DND-41 (cell line): ENCODE measurements around the gene F8.

Experiments used
- EZH2 ChIP-seq: IDR thresholded peaks from 3 replicates; pipeline ENCODE4 v1.6.1; 2012; ENCODE audit warnings: borderline replicate concordance, low read depth, mild to moderate bottlenecking, moderate library complexity, low read length, inconsistent platforms; ENCODE audit not compliant: severe bottlenecking
- TF ChIP-seq, protein P1 (sequence below): IDR thresholded peaks from 2 replicates; pipeline ENCODE4 v1.5.1; 2012; ENCODE audit warnings: borderline replicate concordance, low read length, moderate library complexity, mild to moderate bottlenecking; ENCODE audit not compliant: poor library complexity, severe bottlenecking; ENCODE audit errors: extremely low read depth

DNA sequence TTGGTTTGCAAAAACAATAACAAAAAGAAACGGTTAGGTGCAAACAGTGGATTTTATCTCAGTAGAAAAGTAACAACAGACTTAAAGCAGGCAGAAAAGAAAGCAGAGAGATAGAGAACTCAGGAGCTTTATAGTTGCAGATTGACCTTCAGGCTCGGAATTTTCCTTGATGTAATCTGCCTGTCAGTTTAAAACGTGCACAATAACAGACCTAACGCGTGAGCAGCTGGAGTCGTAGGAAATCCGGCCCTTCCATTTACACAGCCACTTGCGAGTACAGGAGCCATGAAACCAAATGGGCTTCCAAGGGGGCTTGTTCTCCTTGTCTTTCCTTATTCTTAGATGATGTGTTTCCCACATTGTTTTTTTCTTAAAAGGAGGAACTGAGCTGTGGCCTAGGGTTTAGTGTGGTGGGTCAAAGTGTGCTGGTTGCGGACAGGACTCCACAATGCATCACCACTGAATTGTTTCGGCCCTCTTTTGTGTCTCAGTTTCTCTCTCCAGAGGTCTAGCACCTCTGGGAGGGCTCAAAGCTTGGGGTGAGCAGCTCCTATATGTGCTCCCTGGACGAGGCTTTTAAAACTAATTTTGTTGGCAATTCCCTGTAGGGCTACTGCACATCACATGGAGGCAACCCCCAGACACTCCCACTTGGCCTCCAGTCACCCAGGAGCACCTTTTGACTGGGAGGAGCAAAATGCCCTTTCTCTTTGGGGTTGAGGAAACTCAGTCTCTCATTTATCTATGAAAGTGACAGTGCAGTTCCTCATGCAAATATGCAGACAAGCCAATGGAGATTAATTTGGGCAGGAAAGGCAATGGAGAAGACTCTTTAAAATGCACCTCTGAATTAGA, 203.4 kb downstream of the F8 start:
- TF ChIP-seq, protein P1, sequence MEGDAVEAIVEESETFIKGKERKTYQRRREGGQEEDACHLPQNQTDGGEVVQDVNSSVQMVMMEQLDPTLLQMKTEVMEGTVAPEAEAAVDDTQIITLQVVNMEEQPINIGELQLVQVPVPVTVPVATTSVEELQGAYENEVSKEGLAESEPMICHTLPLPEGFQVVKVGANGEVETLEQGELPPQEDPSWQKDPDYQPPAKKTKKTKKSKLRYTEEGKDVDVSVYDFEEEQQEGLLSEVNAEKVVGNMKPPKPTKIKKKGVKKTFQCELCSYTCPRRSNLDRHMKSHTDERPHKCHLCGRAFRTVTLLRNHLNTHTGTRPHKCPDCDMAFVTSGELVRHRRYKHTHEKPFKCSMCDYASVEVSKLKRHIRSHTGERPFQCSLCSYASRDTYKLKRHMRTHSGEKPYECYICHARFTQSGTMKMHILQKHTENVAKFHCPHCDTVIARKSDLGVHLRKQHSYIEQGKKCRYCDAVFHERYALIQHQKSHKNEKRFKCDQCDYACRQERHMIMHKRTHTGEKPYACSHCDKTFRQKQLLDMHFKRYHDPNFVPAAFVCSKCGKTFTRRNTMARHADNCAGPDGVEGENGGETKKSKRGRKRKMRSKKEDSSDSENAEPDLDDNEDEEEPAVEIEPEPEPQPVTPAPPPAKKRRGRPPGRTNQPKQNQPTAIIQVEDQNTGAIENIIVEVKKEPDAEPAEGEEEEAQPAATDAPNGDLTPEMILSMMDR: no peak
- TF ChIP-seq EZH2: no peak
